ENCODE measurements around the gene BCR.

DNA sequence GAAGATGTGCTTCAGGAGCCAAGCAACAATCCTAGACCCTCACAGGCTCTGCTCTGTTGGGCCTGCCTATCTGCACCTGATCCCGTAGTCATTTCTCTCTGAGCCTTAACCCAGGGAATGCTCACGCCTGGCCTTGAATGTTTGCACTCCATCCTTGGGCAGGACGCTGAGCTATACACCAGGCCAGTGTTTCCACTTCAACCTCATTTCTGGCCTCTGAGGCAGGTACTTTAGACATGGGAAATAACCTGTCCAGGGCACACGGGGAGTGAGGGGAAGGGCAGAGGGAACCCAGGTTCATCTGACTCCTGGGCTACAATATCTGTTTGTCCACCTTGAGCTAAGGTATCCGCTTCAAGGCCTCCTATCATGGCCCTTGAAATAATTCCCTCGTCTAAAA, 48.4 kb upstream of the BCR start:
- TF ChIP-seq, protein P1, sequence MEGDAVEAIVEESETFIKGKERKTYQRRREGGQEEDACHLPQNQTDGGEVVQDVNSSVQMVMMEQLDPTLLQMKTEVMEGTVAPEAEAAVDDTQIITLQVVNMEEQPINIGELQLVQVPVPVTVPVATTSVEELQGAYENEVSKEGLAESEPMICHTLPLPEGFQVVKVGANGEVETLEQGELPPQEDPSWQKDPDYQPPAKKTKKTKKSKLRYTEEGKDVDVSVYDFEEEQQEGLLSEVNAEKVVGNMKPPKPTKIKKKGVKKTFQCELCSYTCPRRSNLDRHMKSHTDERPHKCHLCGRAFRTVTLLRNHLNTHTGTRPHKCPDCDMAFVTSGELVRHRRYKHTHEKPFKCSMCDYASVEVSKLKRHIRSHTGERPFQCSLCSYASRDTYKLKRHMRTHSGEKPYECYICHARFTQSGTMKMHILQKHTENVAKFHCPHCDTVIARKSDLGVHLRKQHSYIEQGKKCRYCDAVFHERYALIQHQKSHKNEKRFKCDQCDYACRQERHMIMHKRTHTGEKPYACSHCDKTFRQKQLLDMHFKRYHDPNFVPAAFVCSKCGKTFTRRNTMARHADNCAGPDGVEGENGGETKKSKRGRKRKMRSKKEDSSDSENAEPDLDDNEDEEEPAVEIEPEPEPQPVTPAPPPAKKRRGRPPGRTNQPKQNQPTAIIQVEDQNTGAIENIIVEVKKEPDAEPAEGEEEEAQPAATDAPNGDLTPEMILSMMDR (IDR thresholded peaks at IDR 0.05): no peak
- TF ChIP-seq POLR2A (IDR thresholded peaks at IDR 0.05) (no peak), EP300 (IDR thresholded peaks at IDR 0.05) (no peak)
